IPS-15b (cell line): ENCODE data around the gene ZNF606.

Source experiments
- H3K27me3 ChIP-seq: one replicate; pipeline ENCODE4 v1.6.1; 2013; ENCODE audit warnings: low read length; ENCODE audit not compliant: control insufficient read depth, insufficient read depth
- H3K36me3 ChIP-seq: one replicate; pipeline ENCODE4 v1.6.1; 2013; ENCODE audit warnings: low read length; ENCODE audit not compliant: control insufficient read depth, insufficient read depth
- H3K4me1 ChIP-seq: one replicate; pipeline ENCODE4 v1.6.1; 2013; ENCODE audit warnings: mild to moderate bottlenecking, low read length; ENCODE audit not compliant: control insufficient read depth, insufficient read depth
- H3K4me3 ChIP-seq: one replicate; pipeline ENCODE4 v1.5.1; 2013; ENCODE audit warnings: low read depth, low read length
- H3K9ac ChIP-seq: one replicate; pipeline ENCODE4 v1.6.1; 2013; ENCODE audit warnings: low read depth, mild to moderate bottlenecking, low read length
- H3K9me3 ChIP-seq: one replicate; pipeline ENCODE4 v1.6.1; 2013; ENCODE audit warnings: mild to moderate bottlenecking, low read length; ENCODE audit not compliant: control insufficient read depth, insufficient read depth

Gene ZNF606

DNA sequence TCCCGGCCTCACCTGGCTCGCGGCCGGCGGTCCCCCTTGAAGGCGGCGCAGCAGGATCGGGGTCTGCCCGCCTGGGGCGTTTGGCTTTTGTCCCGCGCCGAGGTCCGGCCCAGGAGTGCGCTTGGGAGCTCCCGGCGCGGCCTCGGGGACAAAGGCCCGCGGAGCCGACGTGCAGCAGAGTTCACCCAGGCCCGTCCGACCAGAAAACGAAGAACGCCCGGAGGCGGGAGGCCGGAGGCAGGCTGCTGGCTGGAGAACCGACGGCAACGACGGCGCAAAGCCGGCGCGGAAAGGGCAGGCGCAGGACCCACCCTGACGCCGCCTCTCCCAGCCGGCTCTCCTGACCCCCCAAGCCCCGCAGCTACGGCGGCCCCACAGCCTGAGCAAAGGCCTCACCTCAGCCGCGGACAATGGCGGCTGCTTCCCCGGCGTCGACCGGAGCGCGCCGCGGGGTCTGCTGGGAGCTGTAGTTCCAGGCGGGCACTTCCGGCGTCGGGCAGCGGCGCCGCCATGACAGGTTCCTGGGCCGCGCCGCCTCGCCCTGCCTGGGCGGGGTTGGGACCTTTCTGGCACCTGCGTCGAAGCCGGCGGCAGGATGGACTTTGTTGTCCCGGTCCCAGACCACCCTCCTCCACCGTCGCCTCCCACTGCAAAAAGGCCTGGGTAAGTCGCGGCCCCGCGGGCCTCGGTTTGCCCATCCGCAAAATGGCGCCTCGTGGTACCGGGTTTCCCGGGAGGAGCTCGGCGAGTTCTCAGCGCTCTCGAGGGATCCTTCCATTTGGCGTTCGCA is at the start of gene ZNF606:
Gene ZNF606, minus strand, starts transcription at position 437 of the 790 bp plus-strand sequence. CDS start 1,501 bp downstream, outside the sequence.
- Histone ChIP-seq H3K9me3 (no peaks in the 10 kb centered on the region), H3K4me1 (peaks cover 7% of the 10 kb centered on the region)

DNA sequence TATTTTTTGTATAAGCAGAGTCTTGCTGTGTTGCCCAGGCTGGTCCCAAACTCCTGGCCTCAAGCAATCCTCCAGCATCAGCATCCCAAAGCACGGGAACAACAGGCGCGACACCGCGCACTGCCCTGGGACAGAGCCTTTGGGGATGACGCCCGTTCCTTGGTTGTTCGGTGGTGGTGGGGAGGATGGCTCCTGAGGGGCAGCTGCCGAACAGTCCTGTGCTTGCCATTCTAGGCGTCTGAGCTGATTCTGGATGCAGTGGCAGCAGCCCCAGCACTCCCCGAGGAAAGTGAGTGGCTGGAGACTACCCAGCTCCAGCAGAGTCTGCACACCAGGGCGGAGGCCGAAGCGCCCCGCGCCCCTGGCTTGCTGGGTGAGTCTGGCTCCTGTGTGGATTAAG is 49.6 kb upstream of the ZNF606 start:
- Histone ChIP-seq H3K27me3 (no peaks in the 10 kb centered on the region), H3K36me3 (no peaks in the 10 kb centered on the region), H3K4me3 (no peak overlapping the region), H3K9ac (no peak overlapping the region), H3K9me3 (peaks cover 6% of the 10 kb centered on the region), H3K4me1 (no peaks in the 10 kb centered on the region)

More for the DNA sequence above, at the start of gene ZNF606:
- no peaks in the 10 kb centered on the region for H3K27me3 ChIP-seq
- peak within 1 kb of the TSS; percentile 96 for H3K4me3 ChIP-seq
- peaks cover 38% of the 10 kb centered on the region for H3K36me3 ChIP-seq
- peak within 1 kb of the TSS; percentile 90 for H3K9ac ChIP-seq

DNA sequence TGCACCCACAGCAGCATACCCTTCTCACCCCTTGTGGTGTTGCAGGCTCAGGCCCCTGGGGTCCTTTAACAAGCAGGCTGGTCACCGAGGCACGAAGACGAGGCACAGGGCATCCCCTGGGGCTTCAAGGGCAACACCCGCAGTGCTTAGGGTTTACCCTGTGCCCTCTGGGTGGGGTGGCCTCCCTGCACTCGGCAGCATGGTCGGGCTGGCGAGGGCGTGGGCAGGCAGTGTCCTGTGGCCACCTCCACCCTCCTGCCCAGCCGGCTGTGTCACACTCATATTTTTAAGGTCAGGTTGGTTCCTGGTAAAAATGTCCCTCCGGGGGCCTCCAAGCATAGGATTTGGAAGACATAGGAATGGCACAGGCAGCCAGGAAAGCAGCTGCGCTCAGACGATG is 45.1 kb upstream of the ZNF606 start:
- H3K4me3 ChIP-seq: no peak overlapping the region
- peaks cover 8% of the 10 kb centered on the region for H3K9me3 ChIP-seq
- H3K9ac ChIP-seq: no peak overlapping the region
- H3K27me3 ChIP-seq: no peaks in the 10 kb centered on the region
- no peaks in the 10 kb centered on the region for H3K4me1 ChIP-seq
- no peaks in the 10 kb centered on the region for H3K36me3 ChIP-seq

DNA sequence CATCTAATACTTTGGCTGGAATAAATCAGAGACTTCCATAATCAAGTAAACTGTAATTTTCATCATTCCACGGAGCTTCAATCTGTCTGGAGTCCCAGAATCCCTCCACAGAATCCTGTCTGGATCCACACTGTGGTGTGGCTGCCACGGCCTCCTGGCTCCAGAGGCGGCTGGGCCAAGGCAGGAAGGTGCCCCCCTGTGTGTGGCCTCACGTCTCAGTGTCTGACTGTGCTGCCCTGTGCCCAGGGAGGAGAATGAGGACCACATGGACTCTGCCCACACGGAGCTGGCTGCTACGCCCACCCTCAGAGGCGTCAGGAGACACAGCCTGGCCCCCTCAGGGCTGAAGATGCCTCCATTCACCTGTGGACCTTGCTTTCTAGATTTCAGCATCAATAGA is 44.2 kb upstream of the ZNF606 start:
- no peaks in the 10 kb centered on the region for H3K27me3 ChIP-seq

DNA sequence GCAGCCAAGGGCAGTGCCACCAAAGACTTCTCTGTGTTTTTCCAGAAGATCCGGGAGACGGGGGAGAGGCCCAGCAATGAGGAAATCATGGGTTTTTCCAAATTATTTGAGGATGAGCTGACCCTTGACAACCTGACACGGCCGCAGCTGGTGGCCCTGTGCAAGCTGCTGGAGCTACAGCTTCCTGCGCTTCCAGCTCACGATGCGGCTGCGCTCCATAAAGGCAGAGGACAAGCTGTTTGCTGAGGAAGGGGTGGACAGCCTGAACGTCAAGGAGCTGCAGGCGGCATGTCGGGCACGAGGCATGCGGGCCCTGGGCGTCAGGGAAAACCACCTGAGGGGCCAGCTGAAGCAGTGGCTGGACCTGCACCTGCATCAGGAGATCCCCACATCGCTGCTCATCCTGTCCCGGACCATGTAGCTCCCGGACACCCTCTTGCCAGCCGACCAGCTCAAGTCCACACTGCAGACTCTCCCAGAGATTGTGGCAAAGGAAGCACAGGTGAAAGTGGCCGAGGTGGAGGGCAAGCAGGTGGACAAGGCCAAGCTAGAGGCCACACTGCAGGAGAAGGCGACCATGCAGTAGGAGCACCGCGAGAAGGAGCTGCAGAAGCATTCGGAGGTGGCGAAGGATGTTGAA is 42.9 kb upstream of the ZNF606 start:
- no peak overlapping the region for H3K4me3 ChIP-seq
- no peak overlapping the region for H3K9ac ChIP-seq
- H3K27me3 ChIP-seq: no peaks in the 10 kb centered on the region
- no peaks in the 10 kb centered on the region for H3K4me1 ChIP-seq
- H3K9me3 ChIP-seq: peaks cover 8% of the 10 kb centered on the region
- no peaks in the 10 kb centered on the region for H3K36me3 ChIP-seq

More for the DNA sequence above, 44.2 kb upstream of the ZNF606 start:
- no peak overlapping the region for H3K4me3 ChIP-seq
- no peaks in the 10 kb centered on the region for H3K36me3 ChIP-seq
- peaks cover 8% of the 10 kb centered on the region for H3K9me3 ChIP-seq
- H3K9ac ChIP-seq: no peak overlapping the region
- H3K4me1 ChIP-seq: no peaks in the 10 kb centered on the region

DNA sequence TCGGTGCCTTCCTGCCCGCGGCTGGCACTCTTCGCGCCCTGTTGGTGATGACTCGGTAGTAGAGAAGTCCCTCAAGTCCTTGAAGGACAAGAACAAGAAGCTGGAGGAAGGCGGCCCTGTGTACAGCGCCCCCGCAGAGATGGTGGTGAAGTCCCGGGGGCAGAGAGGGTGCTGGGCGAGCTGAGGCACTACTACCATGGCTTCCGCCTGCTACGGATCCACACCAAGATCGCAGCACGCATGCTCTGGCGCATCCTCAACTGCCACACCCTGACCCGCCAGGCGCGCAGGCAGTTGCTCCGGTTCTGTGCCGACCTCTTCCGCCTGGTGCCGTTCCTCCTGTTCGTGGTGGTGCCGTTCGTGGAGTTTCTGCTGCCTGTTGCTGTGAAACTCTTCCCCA is 42.3 kb upstream of the ZNF606 start:
- Histone ChIP-seq H3K4me3 (no peak overlapping the region), H3K9me3 (peaks cover 8% of the 10 kb centered on the region), H3K9ac (no peak overlapping the region), H3K4me1 (no peaks in the 10 kb centered on the region), H3K27me3 (no peaks in the 10 kb centered on the region), H3K36me3 (no peaks in the 10 kb centered on the region)

DNA sequence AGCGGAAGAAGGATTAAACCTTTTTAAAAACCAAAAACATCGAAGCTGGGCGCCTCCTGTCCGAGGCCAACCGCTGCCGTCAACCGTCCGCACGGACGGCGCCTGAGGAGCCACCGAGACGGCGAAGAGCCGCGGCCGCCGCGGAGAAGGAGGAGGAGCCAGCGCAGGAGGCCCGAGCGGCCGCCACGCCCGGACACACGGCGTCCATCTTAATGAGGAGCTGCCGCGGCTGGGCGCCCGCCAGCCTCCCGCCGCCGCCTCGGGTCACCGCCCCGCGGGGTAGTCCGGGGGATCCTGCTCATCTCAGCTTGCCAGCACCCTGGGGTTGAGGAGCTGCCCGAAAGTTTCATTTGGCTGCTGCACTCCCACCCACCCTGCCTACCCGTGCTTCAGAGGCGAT is 41.8 kb upstream of the ZNF606 start:
- no peaks in the 10 kb centered on the region for H3K4me1 ChIP-seq
- H3K36me3 ChIP-seq: no peaks in the 10 kb centered on the region
- H3K27me3 ChIP-seq: no peaks in the 10 kb centered on the region
- no peak overlapping the region for H3K4me3 ChIP-seq
- peaks cover 6% of the 10 kb centered on the region for H3K9me3 ChIP-seq
- H3K9ac ChIP-seq: no peak overlapping the region

DNA sequence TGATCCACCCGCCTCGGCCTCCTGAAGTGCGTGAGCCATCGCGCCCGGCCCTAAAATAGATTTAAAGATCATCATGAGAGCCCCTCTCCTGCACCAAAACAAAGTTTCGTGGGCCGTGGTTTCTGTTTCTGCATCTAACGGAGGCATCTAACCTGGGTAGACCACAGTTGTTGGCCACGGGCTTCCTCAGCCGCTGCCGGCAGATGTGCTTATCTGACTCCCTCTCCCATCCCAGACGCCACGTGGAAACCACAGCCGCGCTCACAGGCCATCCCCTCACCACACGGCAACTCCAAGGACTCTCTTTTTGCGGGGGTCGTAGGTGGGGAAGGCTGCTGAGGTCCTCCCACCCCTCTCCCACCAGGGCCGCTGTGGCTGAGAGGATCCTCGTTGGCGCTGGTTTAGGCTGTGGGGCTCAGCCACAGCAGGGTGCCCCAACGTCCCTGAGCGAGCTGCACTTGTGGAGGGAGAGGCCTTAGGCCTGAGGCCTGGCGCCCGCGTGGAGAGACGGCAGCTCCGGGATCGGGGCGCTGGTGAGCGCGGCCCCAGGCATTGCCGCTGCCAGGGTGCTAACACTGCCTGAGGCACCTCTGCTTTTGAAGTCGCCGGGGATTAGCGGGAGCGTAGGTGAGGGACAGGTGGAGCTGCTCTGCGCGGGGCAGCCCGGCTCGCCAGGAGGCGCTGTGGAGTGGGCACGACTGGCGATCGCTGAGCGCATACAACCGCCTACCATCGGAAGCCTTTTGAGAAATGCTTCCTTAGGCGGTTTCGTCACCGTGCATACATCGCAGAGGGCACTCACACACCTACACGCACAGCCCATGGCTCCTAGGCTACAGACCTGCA is 40.1 kb upstream of the ZNF606 start:
- H3K27me3 ChIP-seq: no peaks in the 10 kb centered on the region
- H3K4me3 ChIP-seq: no peak overlapping the region
- H3K4me1 ChIP-seq: no peaks in the 10 kb centered on the region
- peaks cover 6% of the 10 kb centered on the region for H3K9me3 ChIP-seq
- H3K9ac ChIP-seq: no peak overlapping the region
- no peaks in the 10 kb centered on the region for H3K36me3 ChIP-seq

DNA sequence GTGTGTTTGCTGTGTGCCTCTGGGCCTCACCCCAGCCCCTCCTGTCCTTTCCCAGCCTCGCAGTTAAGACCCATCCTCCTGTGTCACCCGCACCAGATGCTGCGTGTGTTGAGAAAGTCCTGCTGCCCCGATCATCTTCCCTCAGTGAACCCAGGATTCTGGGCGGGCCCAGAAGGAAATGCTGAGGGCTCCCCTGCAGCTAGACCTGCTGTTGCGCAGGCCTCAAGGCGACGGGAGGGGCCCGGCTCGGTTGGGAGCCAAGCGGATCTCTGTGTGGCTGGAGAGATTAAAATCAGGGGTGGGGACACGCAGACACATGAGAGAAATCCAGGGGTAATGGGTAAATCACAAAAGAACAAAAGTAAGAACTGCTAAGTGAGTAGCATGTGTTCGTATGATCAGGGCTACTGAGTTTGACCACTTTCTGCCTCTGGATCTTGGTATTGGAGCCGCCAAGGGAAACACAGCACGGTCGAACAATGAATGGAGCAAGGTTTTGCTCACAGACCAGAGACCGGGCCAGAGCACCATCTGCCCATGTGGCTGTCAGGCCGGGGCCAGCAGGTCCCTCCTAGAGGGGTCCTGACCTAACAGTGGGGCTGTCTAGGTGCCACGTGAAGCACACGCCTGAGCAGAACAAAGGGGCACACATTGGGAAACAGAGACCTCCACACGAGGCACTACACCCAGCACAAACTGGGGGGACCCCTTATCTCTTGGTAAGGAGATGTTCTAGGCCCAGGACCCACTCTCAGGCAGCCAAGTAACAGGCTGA is 38.3 kb upstream of the ZNF606 start:
- Histone ChIP-seq H3K4me3 (no peak overlapping the region), H3K9ac (no peak overlapping the region), H3K27me3 (no peaks in the 10 kb centered on the region), H3K4me1 (no peaks in the 10 kb centered on the region), H3K36me3 (no peaks in the 10 kb centered on the region), H3K9me3 (peaks cover under 1% of the 10 kb centered on the region)

DNA sequence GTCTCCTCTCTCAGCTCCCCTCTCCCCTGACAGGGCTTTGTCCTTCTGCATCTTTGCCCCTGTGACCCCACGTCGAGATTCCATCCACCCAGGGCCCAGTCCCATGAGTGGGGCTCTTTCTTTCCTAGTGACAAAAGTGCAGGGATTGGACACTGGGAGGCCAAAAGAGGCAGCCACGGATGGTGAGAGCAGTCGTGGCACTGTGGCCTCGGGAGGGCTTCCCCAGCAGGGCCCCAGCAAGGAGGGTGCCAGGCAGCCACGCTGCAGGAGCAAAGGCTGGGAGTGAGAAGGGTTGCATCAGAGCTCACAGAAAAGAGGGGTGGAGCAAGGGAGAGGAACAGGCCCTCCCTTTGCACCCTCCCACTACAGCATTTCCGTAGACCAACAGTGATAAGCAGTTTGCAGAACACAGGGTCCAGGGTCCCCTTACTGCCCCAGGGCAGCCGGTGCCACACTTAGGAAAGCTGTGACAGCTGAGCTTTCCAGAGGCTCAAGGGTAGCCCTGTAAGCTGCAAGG is 36.1 kb upstream of the ZNF606 start:
- no peaks in the 10 kb centered on the region for H3K4me1 ChIP-seq
- no peaks in the 10 kb centered on the region for H3K9me3 ChIP-seq
- no peak overlapping the region for H3K4me3 ChIP-seq
- H3K9ac ChIP-seq: no peak overlapping the region
- no peaks in the 10 kb centered on the region for H3K27me3 ChIP-seq
- no peaks in the 10 kb centered on the region for H3K36me3 ChIP-seq
